ENCODE measurements around the gene DOK5. TPM values are rescaled to one million over a fixed set of nuclear protein-coding genes. Genes with fewer than 3 reads are reported as not detected.

DOK5 gene
- total RNA-seq, 1 donor = 14.1 TPM

DNA sequence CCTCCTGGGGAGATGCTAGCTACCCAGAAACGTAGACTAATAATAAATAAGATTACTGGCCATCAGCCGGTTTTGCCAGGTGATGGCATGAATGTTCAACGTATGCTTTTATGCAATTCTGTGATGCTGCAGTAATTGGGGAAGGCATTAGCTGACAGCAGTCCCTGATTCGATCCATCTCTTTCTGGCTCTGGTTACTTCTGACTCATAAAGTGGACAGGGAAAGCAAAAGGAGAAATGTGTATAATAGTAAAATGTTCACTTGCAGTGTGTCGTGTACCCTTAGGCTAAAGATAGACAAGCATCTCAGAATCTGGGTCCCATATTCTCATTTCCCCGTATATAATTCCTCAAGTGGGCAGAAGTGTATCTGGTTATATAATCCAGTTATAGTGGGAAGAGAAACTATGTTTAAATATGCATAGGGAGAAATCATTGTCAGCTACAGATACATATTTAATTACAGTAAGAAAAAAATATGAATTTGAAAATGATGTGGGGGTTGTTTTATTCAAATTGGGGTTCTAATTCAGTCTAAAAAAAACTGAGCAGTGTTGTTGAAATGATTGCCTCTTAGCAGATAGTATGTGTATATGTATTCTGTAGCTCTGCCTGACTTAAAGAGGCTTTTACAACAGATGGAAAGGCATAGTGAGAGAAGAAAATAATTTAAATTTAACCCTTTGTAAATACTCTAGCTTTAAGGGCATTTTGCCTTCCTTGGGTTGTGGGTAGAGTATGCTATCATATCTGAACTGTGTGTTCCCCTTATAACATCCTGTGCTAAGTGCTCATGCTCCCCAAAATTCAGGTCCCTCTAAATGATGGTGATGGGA lies 40.6 kb downstream of the DOK5 start:
- Histone ChIP-seq H3K36me3 (ENCODE audit: insufficient read depth, low read length) (no peaks in the 10 kb centered on the region), H3K4me3 (ENCODE audit: insufficient read depth, low read length) (no peak overlapping the region), H4K20me1 (ENCODE audit: insufficient read depth, low read length) (no peaks in the 10 kb centered on the region), H2AFZ (ENCODE audit: low read length) (no peak overlapping the region), H3K79me2 (ENCODE audit: insufficient read depth, low read length) (no peaks in the 10 kb centered on the region), H3K27me3 (ENCODE audit: insufficient read depth, low read length) (no peaks in the 10 kb centered on the region), H3K9me3 (ENCODE audit: low read depth, low read length) (peaks cover 2% of the 10 kb centered on the region), H3K4me2 (ENCODE audit: insufficient read depth, low read length) (no peak overlapping the region), H3K27ac (ENCODE audit: low read depth, low read length) (no peak overlapping the region), H3K4me1 (ENCODE audit: insufficient read depth, low read length) (no peaks in the 10 kb centered on the region)
- no peak for DNase-seq (ENCODE audit: insufficient read length, low spot score, missing footprints)
- TF ChIP-seq, protein P1, sequence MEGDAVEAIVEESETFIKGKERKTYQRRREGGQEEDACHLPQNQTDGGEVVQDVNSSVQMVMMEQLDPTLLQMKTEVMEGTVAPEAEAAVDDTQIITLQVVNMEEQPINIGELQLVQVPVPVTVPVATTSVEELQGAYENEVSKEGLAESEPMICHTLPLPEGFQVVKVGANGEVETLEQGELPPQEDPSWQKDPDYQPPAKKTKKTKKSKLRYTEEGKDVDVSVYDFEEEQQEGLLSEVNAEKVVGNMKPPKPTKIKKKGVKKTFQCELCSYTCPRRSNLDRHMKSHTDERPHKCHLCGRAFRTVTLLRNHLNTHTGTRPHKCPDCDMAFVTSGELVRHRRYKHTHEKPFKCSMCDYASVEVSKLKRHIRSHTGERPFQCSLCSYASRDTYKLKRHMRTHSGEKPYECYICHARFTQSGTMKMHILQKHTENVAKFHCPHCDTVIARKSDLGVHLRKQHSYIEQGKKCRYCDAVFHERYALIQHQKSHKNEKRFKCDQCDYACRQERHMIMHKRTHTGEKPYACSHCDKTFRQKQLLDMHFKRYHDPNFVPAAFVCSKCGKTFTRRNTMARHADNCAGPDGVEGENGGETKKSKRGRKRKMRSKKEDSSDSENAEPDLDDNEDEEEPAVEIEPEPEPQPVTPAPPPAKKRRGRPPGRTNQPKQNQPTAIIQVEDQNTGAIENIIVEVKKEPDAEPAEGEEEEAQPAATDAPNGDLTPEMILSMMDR (IDR thresholded peaks at IDR 0.05; ENCODE audit: extremely low read depth, low read depth, low read length) = no peak

- no peak for DNase-seq (ENCODE audit: insufficient read length, low spot score, missing footprints)
- TF ChIP-seq, protein P1 (IDR thresholded peaks at IDR 0.05; ENCODE audit: extremely low read depth, low read depth, low read length) = no peak
- no peaks in the 10 kb centered on the region for H3K79me2 ChIP-seq (ENCODE audit: insufficient read depth, low read length)
- no peak overlapping the region for H3K4me3 ChIP-seq (ENCODE audit: insufficient read depth, low read length)
- peaks cover 2% of the 10 kb centered on the region for H3K9me3 ChIP-seq (ENCODE audit: low read depth, low read length)
- H3K27me3 ChIP-seq (ENCODE audit: insufficient read depth, low read length) = no peaks in the 10 kb centered on the region
- H3K27ac ChIP-seq (ENCODE audit: low read depth, low read length) = no peak overlapping the region
- no peaks in the 10 kb centered on the region for H3K4me1 ChIP-seq (ENCODE audit: insufficient read depth, low read length)
- H4K20me1 ChIP-seq (ENCODE audit: insufficient read depth, low read length) = no peaks in the 10 kb centered on the region
- H3K4me2 ChIP-seq (ENCODE audit: insufficient read depth, low read length) = no peak overlapping the region
- H3K36me3 ChIP-seq (ENCODE audit: insufficient read depth, low read length) = no peaks in the 10 kb centered on the region
- H2AFZ ChIP-seq (ENCODE audit: low read length) = no peak overlapping the region
Observed at GRCh38 chr20:54517241-54517975, 42.0 kb downstream of the DOK5 start.

- Histone ChIP-seq H3K9me3 (ENCODE audit: low read depth, low read length) (no peaks in the 10 kb centered on the region), H3K4me1 (ENCODE audit: insufficient read depth, low read length) (peaks cover 6% of the 10 kb centered on the region), H4K20me1 (ENCODE audit: insufficient read depth, low read length) (no peaks in the 10 kb centered on the region), H3K27me3 (ENCODE audit: insufficient read depth, low read length) (no peaks in the 10 kb centered on the region), H3K4me2 (ENCODE audit: insufficient read depth, low read length) (no peak overlapping the region), H3K4me3 (ENCODE audit: insufficient read depth, low read length) (no peak overlapping the region), H3K36me3 (ENCODE audit: insufficient read depth, low read length) (no peaks in the 10 kb centered on the region), H2AFZ (ENCODE audit: low read length) (no peak overlapping the region), H3K79me2 (ENCODE audit: insufficient read depth, low read length) (no peaks in the 10 kb centered on the region), H3K27ac (ENCODE audit: low read depth, low read length) (no peak overlapping the region)
- TF ChIP-seq, protein P1 (IDR thresholded peaks at IDR 0.05; ENCODE audit: extremely low read depth, low read depth, low read length) = no peak
- no peak for DNase-seq (ENCODE audit: insufficient read length, low spot score, missing footprints)
Observed at GRCh38 chr20:54524849-54525248, 49.5 kb downstream of the DOK5 start.

Measured in osteoblast (primary cell).